ENCODE measurements around the gene ATG7.

GRCh38 chr3:11452885-11453847 lies 181.0 kb downstream of the ATG7 start:
- TF ChIP-seq CTCF (conservative IDR thresholded peaks at IDR 0.05) (no peak), EZH2 (IDR thresholded peaks at IDR 0.05; ENCODE audit: low read depth) (no peak)

All from PC-9 (cell line).